ENCODE measurements around the gene BMP2K. TPM values are rescaled to one million over a fixed set of nuclear protein-coding genes. Genes with fewer than 3 reads are reported as not detected.
"Not testable (repeated sequence)": the region's sequence is repeated elsewhere in the genome, so short reads cannot be mapped to it uniquely, and the experiment has no call there.

The BMP2K gene
- total RNA-seq, 2 experiments from 2014 or later, result 10.3 to 12.4 TPM

DNA sequence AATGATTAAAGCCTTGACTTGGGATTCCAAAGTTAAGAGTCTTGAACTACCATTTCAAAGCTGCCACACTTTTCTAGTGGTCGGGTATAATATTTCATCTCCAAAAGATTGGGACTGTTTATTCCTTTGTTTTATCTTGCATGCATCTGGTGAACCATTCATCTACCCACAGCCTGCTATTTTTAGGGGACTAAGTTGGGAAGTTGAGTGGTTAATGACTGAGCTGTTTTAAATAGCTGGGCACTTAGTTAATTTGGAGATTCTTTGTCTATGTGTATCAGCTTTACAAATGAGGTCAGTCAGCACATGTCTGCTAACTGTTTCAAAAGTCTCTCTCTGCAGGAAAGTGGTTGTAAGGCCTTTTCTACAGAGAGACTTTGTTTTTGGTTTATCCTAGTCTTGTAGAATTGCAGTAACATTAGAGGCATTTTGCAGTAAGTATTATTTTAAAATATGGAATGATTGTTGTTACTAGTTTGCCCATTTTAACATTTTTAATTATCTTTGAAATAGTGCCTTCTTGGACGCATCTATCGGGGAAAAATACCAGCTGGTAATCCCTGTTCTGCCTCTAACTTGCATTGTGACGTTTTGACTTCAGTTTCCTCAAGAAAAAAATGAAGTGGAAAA lies 8.2 kb downstream of the BMP2K start:
- no peak for DNase-seq
- Mint-ChIP-seq H3K9me3 (no peaks in the 10 kb centered on the region), H3K27me3 (no peaks in the 10 kb centered on the region), H3K4me1 (ENCODE audit: low read depth) (peaks cover 18% of the 10 kb centered on the region), H3K4me3 (no peak overlapping the region), H3K36me3 (ENCODE audit: low read depth) (peaks cover 5% of the 10 kb centered on the region), H3K27ac (no peak overlapping the region)
- CTCF ChIA-PET, result no interaction called here
- no peak for ATAC-seq
- TF ChIP-seq, protein P1, sequence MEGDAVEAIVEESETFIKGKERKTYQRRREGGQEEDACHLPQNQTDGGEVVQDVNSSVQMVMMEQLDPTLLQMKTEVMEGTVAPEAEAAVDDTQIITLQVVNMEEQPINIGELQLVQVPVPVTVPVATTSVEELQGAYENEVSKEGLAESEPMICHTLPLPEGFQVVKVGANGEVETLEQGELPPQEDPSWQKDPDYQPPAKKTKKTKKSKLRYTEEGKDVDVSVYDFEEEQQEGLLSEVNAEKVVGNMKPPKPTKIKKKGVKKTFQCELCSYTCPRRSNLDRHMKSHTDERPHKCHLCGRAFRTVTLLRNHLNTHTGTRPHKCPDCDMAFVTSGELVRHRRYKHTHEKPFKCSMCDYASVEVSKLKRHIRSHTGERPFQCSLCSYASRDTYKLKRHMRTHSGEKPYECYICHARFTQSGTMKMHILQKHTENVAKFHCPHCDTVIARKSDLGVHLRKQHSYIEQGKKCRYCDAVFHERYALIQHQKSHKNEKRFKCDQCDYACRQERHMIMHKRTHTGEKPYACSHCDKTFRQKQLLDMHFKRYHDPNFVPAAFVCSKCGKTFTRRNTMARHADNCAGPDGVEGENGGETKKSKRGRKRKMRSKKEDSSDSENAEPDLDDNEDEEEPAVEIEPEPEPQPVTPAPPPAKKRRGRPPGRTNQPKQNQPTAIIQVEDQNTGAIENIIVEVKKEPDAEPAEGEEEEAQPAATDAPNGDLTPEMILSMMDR (IDR thresholded peaks at IDR 0.05), result no peak
- intact Hi-C loops (cut with micrococcal nuclease), result no loop called here
- POLR2A ChIA-PET, result interaction anchor here (0.6 kb wide), 1 partner anchor 330 kb away, joined by 3 read pairs; no protein-coding TSS in a partner anchor

- no peak overlapping the region for H3K27ac Mint-ChIP-seq
- no peaks in the 10 kb centered on the region for H3K27me3 Mint-ChIP-seq
- H3K4me1 Mint-ChIP-seq (ENCODE audit: low read depth), result peaks cover 18% of the 10 kb centered on the region
- no peak for DNase-seq
- ATAC-seq, result no peak
- ChIA-PET CTCF (interaction anchor here (0.7 kb wide), 1 partner anchor 11 kb away, joined by 3 read pairs; no protein-coding TSS in a partner anchor), POLR2A (no interaction called here)
- H3K9me3 Mint-ChIP-seq, result no peaks in the 10 kb centered on the region
- no peak overlapping the region for H3K4me3 Mint-ChIP-seq
- intact Hi-C loops (cut with micrococcal nuclease), result no loop called here
- TF ChIP-seq, protein P1 (IDR thresholded peaks at IDR 0.05), result no peak
- H3K36me3 Mint-ChIP-seq (ENCODE audit: low read depth), result peaks cover 5% of the 10 kb centered on the region
Observed at GRCh38 chr4:78787392-78788006, 11.3 kb downstream of the BMP2K start.

GRCh38 chr4:78788007-78788889 lies 12.1 kb downstream of the BMP2K start:
- ATAC-seq (no peak), DNase-seq (no peak)
- intact Hi-C loops (cut with micrococcal nuclease), result no loop called here
- no peak overlapping the region for H3K4me3 Mint-ChIP-seq
- TF ChIP-seq, protein P1 (IDR thresholded peaks at IDR 0.05), result no peak
- H3K4me1 Mint-ChIP-seq (ENCODE audit: low read depth), result peaks cover 18% of the 10 kb centered on the region
- no peaks in the 10 kb centered on the region for H3K9me3 Mint-ChIP-seq
- ChIA-PET CTCF (interaction anchor here (0.7 kb wide), 1 partner anchor 12 kb away, joined by 3 read pairs; no protein-coding TSS in a partner anchor), POLR2A (no interaction called here)
- H3K36me3 Mint-ChIP-seq (ENCODE audit: low read depth), result peaks cover 5% of the 10 kb centered on the region
- H3K27ac Mint-ChIP-seq, result no peak overlapping the region
- H3K27me3 Mint-ChIP-seq, result no peaks in the 10 kb centered on the region

DNA sequence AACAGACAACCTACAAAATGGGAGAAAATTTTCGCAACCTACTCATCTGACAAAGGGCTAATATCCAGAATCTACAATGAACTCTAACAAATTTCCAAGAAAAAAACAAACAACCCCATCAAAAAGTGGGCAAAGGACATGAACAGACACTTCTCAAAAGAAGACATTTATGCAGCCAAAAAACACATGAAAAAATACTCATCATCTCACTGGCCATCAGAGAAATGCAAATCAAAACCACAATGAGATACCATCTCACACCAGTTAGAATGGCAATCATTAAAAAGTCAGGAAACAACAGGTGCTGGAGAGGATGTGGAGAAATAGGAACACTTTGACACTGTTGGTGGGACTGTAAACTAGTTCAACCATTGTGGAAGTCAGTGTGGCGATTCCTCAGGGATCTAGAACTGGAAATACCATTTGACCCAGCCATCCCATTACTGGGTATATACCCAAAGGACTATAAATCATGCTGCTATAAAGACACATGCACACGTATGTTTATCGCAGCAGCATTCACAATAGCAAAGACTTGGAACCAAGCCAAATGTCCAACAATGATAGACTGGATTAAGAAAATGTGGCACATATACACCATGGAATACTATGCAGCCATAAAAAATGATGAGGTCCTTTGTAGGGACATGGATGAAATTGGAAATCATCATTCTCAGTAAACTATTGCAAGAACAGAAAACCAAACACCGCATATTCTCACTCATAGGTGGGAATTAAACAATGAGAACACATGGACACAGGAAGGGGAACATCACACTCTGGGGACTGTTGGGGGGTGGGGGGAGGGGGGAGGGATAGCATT lies 19.7 kb downstream of the BMP2K start:
- H3K27ac Mint-ChIP-seq; H3K4me3 Mint-ChIP-seq; DNase-seq; POLR2A ChIA-PET; CTCF ChIA-PET; ATAC-seq; H3K9me3 Mint-ChIP-seq; intact Hi-C loops (cut with micrococcal nuclease); H3K27me3 Mint-ChIP-seq: not testable (repeated sequence)
- peaks cover 11% of the 10 kb centered on the region for H3K36me3 Mint-ChIP-seq (ENCODE audit: low read depth)
- H3K4me1 Mint-ChIP-seq (ENCODE audit: low read depth), result peaks cover 11% of the 10 kb centered on the region

- H3K27me3 Mint-ChIP-seq, result no peaks in the 10 kb centered on the region
- peaks cover 11% of the 10 kb centered on the region for H3K36me3 Mint-ChIP-seq (ENCODE audit: low read depth)
- H3K9me3 Mint-ChIP-seq, result peaks cover 5% of the 10 kb centered on the region
- no peak overlapping the region for H3K4me3 Mint-ChIP-seq
- ATAC-seq, result no peak
- TF ChIP-seq, protein P1 (IDR thresholded peaks at IDR 0.05), result no peak
- DNase-seq, result no peak
- H3K27ac Mint-ChIP-seq, result no peak overlapping the region
- intact Hi-C loops (cut with micrococcal nuclease), result no loop called here
- CTCF ChIA-PET, result no interaction called here
- POLR2A ChIA-PET, result no interaction called here
- peaks cover 13% of the 10 kb centered on the region for H3K4me1 Mint-ChIP-seq (ENCODE audit: low read depth)
Observed at GRCh38 chr4:78796526-78796925, 20.4 kb downstream of the BMP2K start.

Measured in activated CD8-positive, alpha-beta T cell treated with anti-CD3 and anti-CD28 coated beads for 36 hours (primary cell).